Pancreas (tissue), 10 donors: ENCODE data around the gene CHSY1. TPM values are rescaled to one million over a fixed set of nuclear protein-coding genes. Genes with fewer than 3 reads are reported as not detected.

Experiments used
- ATAC-seq, 4 donors: fragments of 200-7000 bp; cut with Tn5 transposase; one replicate each; pipeline versions ENCODE4 v1.8.0 to v1.9.1; 2020; ENCODE audit warnings: mild to moderate bottlenecking in 4 of 4, moderate library complexity in 4 of 4
- DNase-seq, 6 donors: peaks; one replicate each; pipeline ENCODE4 v3.0.0-alpha.2; 2020
- FAIRE-seq: peaks from 2 replicates; lab custom pipeline; 2012; peaks lifted over from hg19 to GRCh38; lab: Jason Lieb, UNC
- H3K27ac ChIP-seq, 4 donors: fragments of 200-600 bp; sonication (generic); 1 replicate in 3 of 4; 2 replicates in 1 of 4; pipeline versions ENCODE4 v1.5.0 to v1.8.0; 2020
- H3K27me3 ChIP-seq, 4 donors: fragments of 200-600 bp; one replicate each; pipeline ENCODE4 v1.8.0; 2021
- H3K36me3 ChIP-seq, 3 donors: fragments of 200-600 bp; sonication (generic) in 1 of 3; one replicate each; pipeline versions ENCODE4 v1.5.0 to v1.8.0; 2020 to 2021
- H3K4me1 ChIP-seq, 3 donors: fragments of 200-600 bp; one replicate each; pipeline ENCODE4 v1.8.0; 2021
- H3K4me3 ChIP-seq, 4 donors: fragments of 200-600 bp; sonication (generic) in 2 of 4; one replicate each; pipeline versions ENCODE4 v1.5.0 to v1.8.0; 2020 to 2021
- H3K9me3 ChIP-seq, 4 donors: fragments of 200-600 bp; one replicate each; pipeline ENCODE4 v1.8.0; 2021
- WGBS, 2 donors: extraction: QIAGEN DNeasy Blood & Tissue Kit; methylation state at CpG; one replicate each; pipeline ENCODE4 v1.1.7; 2013; 5-methylcytosine and 5-hydroxymethylcytosine counted together
- intact Hi-C, 3 donors: fragments of 100-400 bp; cut with DNase I; formaldehyde crosslinking; loops; one replicate each; pipeline versions ENCODE4 v1.11.1 to v1.14.2; 2022
- polyA plus RNA-seq, 2 donors: library from polyadenylated mRNA; stranded (reverse); fragments of 200-250 nt; gene quantifications; one replicate each; pipeline ENCODE4 v1.2.3, GENCODE V29; 2013
- total RNA-seq, 6 donors: library from RNA; stranded (reverse); fragmentation: NEBNext Ultra II Directional in 4 of 6; extraction: Animal tissue kit (Norgen Biotek cat#: 25700) in 4 of 6; gene quantifications; one replicate each; pipeline versions ENCODE4 v1.2.1 to v1.2.4, GENCODE V29; 2021 to 2023
- TF ChIP-seq, protein P1 (sequence below), 4 donors: fragments of 200-600 bp; sonication (generic) in 3 of 4; IDR thresholded peaks; one replicate each; pipeline versions ENCODE4 v1.5.0 to v1.8.0; 2021; ENCODE audit warnings: antibody characterized with exemption in 4 of 4
- donor health status: healthy with polysubstance abuse.
- donor health status: DM: no; HTN: no; CAD: no; lungs with moderate emphysema.
- donor health status: DM: no; HTN: no; CAD: no.
- donor health status: control.
- donor health status: control.
- donor health status: Bipolar disorder and iron deficiency.
- donor health status: DM: yes; HTN: yes; CAD: no.
- donor health status: DM: no; HTN: no; CAD: no.
- donor health status: DM: no; HTN: no; CAD: no.
- donor health status: DM: yes; HTN: yes; CAD: no.

CHSY1 gene
- total and polyA plus RNA-seq, 8 donors = 3.4 to 11.2 (median 5.5) TPM

DNA sequence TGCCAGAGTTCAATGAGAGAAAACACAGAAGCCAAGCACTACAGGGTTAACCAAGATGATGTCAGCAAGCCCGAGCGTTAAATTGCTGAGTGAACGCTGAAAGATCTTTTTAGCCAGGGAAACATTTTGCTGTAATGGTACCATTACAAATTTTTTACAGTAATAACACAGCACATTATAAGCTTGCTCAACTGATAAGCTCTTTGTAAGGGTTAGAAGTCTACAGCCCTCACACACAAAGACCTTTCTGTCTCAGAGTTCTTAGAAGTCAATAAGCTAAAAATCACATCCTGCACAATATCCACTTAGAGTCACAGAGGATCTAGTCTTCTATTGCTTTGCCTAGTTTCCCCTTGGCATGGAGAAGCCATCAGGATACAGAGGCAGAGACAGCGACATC is 29.9 kb downstream of the CHSY1 start:
- DNase-seq (no peak), ATAC-seq (peak in 3 of 4 donors; percentile 14 to 39 (median 37)), FAIRE-seq (no peak)
- H3K9me3 ChIP-seq = no peaks in the 10 kb centered on the region
- intact Hi-C loops = no loop called here
- TF ChIP-seq, protein P1, sequence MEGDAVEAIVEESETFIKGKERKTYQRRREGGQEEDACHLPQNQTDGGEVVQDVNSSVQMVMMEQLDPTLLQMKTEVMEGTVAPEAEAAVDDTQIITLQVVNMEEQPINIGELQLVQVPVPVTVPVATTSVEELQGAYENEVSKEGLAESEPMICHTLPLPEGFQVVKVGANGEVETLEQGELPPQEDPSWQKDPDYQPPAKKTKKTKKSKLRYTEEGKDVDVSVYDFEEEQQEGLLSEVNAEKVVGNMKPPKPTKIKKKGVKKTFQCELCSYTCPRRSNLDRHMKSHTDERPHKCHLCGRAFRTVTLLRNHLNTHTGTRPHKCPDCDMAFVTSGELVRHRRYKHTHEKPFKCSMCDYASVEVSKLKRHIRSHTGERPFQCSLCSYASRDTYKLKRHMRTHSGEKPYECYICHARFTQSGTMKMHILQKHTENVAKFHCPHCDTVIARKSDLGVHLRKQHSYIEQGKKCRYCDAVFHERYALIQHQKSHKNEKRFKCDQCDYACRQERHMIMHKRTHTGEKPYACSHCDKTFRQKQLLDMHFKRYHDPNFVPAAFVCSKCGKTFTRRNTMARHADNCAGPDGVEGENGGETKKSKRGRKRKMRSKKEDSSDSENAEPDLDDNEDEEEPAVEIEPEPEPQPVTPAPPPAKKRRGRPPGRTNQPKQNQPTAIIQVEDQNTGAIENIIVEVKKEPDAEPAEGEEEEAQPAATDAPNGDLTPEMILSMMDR (IDR thresholded peaks at IDR 0.05) = no peak
- H3K4me3 ChIP-seq = no peak overlapping the region
- 38 to 43% methylated on average over 4 of the region's 4 CpGs for WGBS, 2 donors
- H3K27me3 ChIP-seq = no peaks in the 10 kb centered on the region
- no peaks in the 10 kb centered on the region for H3K36me3 ChIP-seq
- H3K27ac ChIP-seq = no peak overlapping the region
- peaks cover 0 to 8% (median 0%) of the 10 kb centered on the region in 3 donors for H3K4me1 ChIP-seq

DNA sequence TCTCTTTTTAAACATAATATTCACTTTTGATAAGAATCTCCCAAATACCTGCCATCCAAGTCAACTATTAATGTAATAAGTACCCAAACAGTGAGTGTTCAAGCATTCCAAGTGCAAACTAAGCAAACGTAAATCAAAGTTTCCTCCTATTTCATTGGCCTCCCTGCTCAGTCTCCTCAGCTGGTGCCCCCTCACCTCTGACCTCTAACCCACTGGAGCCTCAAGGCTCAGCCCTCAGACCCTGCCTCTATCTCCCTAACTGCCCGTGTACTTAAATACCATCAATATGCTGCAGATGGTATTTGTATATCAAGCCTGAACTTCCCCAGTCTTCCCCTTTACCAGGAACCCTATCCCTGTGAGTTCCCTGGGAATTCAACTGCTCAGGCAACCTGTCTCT is 31.8 kb downstream of the CHSY1 start:
- ATAC-seq (no peak), FAIRE-seq (no peak), DNase-seq (no peak)
- no peak overlapping the region for H3K4me3 ChIP-seq
- no peak overlapping the region for H3K27ac ChIP-seq
- 77 to 81% methylated on average over 2 of the region's 2 CpGs for WGBS, 2 donors
- no peaks in the 10 kb centered on the region for H3K9me3 ChIP-seq
- no peaks in the 10 kb centered on the region for H3K27me3 ChIP-seq
- intact Hi-C loops = no loop called here
- TF ChIP-seq, protein P1 (IDR thresholded peaks at IDR 0.05) = no peak
- no peaks in the 10 kb centered on the region for H3K36me3 ChIP-seq
- peaks cover 0 to 8% (median 0%) of the 10 kb centered on the region in 3 donors for H3K4me1 ChIP-seq

DNA sequence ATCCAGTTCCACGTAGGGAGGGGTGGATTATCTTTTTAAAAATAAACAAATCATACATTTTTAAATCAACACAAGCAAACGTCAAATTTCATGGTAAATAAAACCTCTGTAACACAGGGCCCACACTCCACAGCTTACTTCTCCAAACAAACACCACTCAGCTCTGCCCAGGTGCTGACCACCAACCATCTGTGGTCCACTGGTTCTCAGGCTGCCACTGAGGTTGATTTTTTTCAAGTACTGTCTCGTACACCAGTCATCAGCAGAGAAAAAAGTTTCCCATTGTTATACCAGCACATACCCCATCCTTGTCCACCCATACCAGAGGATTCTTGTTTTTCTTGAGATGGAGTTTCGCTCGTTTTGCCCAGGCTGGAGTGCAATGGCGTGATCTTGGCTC is 32.4 kb downstream of the CHSY1 start:
- Histone ChIP-seq H3K4me3 (no peak overlapping the region), H3K27me3 (no peaks in the 10 kb centered on the region), H3K36me3 (no peaks in the 10 kb centered on the region), H3K27ac (no peak overlapping the region), H3K9me3 (no peaks in the 10 kb centered on the region), H3K4me1 (peaks cover 0 to 8% (median 0%) of the 10 kb centered on the region in 3 donors)
- TF ChIP-seq, protein P1 (IDR thresholded peaks at IDR 0.05) = no peak
- no peak for FAIRE-seq
- DNase-seq = no peak
- ATAC-seq = no peak
- 81 to 83% methylated on average over 6 of the region's 6 CpGs for WGBS, 2 donors
- intact Hi-C loops = no loop called here

- Histone ChIP-seq H3K27ac (no peak overlapping the region), H3K27me3 (no peaks in the 10 kb centered on the region), H3K36me3 (no peaks in the 10 kb centered on the region), H3K4me3 (no peak overlapping the region), H3K4me1 (peaks cover 0 to 20% (median 3%) of the 10 kb centered on the region in 3 donors), H3K9me3 (no peaks in the 10 kb centered on the region)
- TF ChIP-seq, protein P1 (IDR thresholded peaks at IDR 0.05) = no peak
- FAIRE-seq (no peak), ATAC-seq (no peak), DNase-seq (no peak)
- intact Hi-C loops = no loop called here
- WGBS, 2 donors = 89 to 93% methylated on average over 6 of the region's 6 CpGs
These were observed 34.4 kb downstream of the CHSY1 start for GRCh38 chr15:101217446-101217845.

- peaks cover 0 to 14% (median 3%) of the 10 kb centered on the region in 3 donors for H3K4me1 ChIP-seq
- FAIRE-seq = no peak
- TF ChIP-seq, protein P1 (IDR thresholded peaks at IDR 0.05) = no peak
- WGBS, 2 donors = 94 to 96% methylated on average over 3 of the region's 3 CpGs
- no peaks in the 10 kb centered on the region for H3K9me3 ChIP-seq
- DNase-seq = no peak
- H3K27me3 ChIP-seq = no peaks in the 10 kb centered on the region
- intact Hi-C loops = no loop called here
- no peak overlapping the region for H3K4me3 ChIP-seq
- H3K27ac ChIP-seq = no peak overlapping the region
- no peak for ATAC-seq
- H3K36me3 ChIP-seq = no peaks in the 10 kb centered on the region
These were observed 35.7 kb downstream of the CHSY1 start for GRCh38 chr15:101216100-101216499.
